ENCODE results near the gene TNFAIP8L2. TPM values are rescaled to one million over a fixed set of nuclear protein-coding genes. Genes with fewer than 3 reads are reported as not detected.
A peak's percentile ranks its signal among the peaks of the same experiment; 100 is the strongest.

Gene TNFAIP8L2
- total and polyA plus RNA-seq, 10 donors = 26.3 to 63.4 (median 44.7) TPM

DNA sequence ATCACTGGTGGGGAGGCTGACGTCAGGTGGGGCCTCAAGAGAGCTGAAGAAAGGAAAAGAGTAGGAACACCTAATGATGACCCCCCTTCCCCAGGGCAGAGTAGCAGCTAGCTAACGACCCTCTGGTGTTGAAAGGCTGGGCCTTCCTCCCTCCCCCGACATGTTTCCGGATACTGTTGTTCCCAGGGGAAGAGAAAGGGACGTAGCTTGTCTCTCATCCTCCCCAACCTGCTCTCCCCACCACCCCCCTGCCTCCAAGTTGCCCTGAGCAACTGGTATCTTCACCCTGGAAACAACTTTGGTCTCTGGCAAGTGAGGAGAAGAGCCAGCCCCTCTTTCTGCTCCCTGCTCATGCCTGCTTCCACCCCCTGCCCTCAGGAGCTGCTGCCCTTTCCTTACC, 12.5 kb upstream of the TNFAIP8L2 start:
- Histone ChIP-seq H3K36me3 (no peaks in the 10 kb centered on the region), H3K4me3 (no peak overlapping the region), H3K27ac (no peak overlapping the region), H3K9me3 (no peaks in the 10 kb centered on the region), H3K27me3 (replicated peaks in 1 of 7) (peaks cover 0 to 18% (median 8%) of the 10 kb centered on the region in 7 donors), H3K4me1 (peaks cover 6 to 42% (median 20%) of the 10 kb centered on the region in 6 donors)
- DNase-seq = no peak
- TF ChIP-seq POLR2A (IDR thresholded peaks at IDR 0.05) (no peak), POLR2AphosphoS5 (IDR thresholded peaks at IDR 0.05) (no peak)
- TF ChIP-seq, protein P1, sequence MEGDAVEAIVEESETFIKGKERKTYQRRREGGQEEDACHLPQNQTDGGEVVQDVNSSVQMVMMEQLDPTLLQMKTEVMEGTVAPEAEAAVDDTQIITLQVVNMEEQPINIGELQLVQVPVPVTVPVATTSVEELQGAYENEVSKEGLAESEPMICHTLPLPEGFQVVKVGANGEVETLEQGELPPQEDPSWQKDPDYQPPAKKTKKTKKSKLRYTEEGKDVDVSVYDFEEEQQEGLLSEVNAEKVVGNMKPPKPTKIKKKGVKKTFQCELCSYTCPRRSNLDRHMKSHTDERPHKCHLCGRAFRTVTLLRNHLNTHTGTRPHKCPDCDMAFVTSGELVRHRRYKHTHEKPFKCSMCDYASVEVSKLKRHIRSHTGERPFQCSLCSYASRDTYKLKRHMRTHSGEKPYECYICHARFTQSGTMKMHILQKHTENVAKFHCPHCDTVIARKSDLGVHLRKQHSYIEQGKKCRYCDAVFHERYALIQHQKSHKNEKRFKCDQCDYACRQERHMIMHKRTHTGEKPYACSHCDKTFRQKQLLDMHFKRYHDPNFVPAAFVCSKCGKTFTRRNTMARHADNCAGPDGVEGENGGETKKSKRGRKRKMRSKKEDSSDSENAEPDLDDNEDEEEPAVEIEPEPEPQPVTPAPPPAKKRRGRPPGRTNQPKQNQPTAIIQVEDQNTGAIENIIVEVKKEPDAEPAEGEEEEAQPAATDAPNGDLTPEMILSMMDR (IDR thresholded peaks at IDR 0.05 in 8 of 11, conservative IDR thresholded peaks at IDR 0.05 in 3 of 11) = no peak
- 55 to 79% (median 66%) methylated on average over 4 to 5 of the region's 5 CpGs for WGBS, 5 donors
- intact Hi-C loops (cut with DNase I; ENCODE audit: low total_unique reads) = no loop called here

DNA sequence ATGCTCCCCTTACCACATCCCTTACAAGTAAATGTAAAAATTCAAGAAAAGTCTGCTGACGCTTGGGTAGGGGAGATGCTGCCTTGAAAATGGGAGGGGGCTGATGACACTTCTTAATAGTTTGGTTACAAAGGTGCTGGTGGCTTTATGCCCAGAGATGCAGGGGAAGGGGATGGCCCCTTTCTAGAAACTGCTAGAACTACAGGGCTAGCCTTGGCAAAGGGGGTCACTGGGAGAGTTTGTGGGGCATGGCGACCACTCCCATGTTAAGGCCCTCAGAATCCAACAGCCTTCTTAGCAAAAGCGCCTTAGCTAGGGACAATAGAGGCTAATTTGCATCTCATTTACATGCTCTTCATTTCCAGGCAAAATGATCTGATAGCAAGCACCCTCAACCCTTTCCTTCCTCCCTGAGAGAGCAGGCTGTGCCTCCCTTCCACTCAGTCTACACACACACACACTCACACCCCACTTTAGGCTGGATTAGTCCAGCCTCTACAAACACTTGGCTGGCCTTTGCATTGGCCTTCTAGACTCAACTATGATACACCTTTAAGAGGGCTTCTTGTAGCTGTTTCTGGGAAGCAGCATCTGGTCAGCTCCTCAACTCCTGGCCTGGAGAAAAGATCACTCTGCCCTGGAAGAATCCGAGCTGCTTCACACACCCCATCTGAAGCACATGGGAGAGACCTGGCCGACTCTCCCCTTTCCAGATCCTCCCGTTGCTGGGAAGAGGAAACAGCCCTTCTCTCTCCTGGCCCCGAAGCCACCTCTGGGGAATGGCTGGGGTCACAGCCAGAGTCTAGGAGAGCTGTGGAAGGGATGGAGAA, 11.8 kb upstream of the TNFAIP8L2 start:
- Histone ChIP-seq H3K27me3 (replicated peaks in 1 of 7) (peaks cover 0 to 18% (median 8%) of the 10 kb centered on the region in 7 donors), H3K9me3 (no peaks in the 10 kb centered on the region), H3K4me1 (peaks cover 6 to 42% (median 20%) of the 10 kb centered on the region in 6 donors), H3K36me3 (no peaks in the 10 kb centered on the region), H3K27ac (no peak overlapping the region), H3K4me3 (peak overlapping the region in 2 of 8 donors; percentile 87 to 89)
- intact Hi-C loops (cut with DNase I; ENCODE audit: low total_unique reads) = no loop called here
- DNase-seq = no peak
- TF ChIP-seq POLR2AphosphoS5 (IDR thresholded peaks at IDR 0.05) (no peak), POLR2A (IDR thresholded peaks at IDR 0.05) (no peak)
- TF ChIP-seq, protein P1 (IDR thresholded peaks at IDR 0.05 in 8 of 11, conservative IDR thresholded peaks at IDR 0.05 in 3 of 11) = no peak
- 73 to 82% (median 78%) methylated on average over 7 of the region's 7 CpGs for WGBS, 5 donors

DNA sequence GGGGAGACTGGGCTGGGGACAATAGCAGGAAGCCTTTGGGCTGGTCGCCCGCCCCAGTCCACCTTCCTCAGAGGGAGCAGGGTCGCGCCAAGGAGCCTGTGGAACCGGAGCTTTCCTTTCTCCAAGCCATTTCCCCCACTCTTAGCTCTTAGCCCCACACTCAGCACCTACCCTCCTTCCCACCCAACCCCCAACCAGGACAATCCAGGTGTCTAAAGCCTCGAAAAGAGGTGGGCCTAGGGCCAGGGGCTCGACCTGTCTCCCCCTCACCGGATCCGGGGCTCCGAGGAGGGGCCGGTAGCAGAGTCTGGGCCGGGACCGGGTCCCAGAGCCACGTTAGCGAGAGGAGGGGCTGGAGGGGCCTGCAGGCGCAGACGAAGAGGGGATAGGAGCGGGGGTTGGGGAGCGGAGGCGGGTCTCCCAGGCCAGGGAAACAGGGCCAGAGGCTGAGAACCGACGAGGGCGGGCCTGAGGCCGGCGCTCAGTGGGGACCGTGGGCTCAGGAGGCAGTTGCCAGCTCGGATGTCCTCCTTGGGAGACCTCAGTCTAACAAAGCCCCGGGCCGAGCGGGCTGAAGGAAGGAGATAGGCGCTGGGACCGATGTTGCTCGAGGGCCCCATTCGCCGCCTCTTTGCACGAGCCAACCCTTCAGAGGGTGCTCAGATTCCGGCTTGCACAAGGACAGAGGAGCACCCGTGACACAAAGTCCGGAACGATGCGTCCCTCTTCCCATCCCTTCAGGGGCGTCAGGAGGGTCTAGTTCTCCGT, 11.0 kb upstream of the TNFAIP8L2 start:
- peak overlapping the region in 2 of 8 donors; percentile 68 to 78 for H3K27ac ChIP-seq
- peaks cover 6 to 42% (median 20%) of the 10 kb centered on the region in 6 donors for H3K4me1 ChIP-seq
- no peaks in the 10 kb centered on the region for H3K36me3 ChIP-seq
- no peaks in the 10 kb centered on the region for H3K9me3 ChIP-seq
- WGBS, 5 donors = 26 to 45% (median 30%) methylated on average over 27 to 43 of the region's 43 CpGs
- peak overlapping the region; percentile 64 to 90 (median 80) for H3K4me3 ChIP-seq
- TF ChIP-seq, protein P1 (IDR thresholded peaks at IDR 0.05 in 8 of 11, conservative IDR thresholded peaks at IDR 0.05 in 3 of 11) = no peak
- TF ChIP-seq POLR2A (IDR thresholded peaks at IDR 0.05) (no peak), POLR2AphosphoS5 (IDR thresholded peaks at IDR 0.05) (no peak)
- intact Hi-C loops (cut with DNase I; ENCODE audit: low total_unique reads) = no loop called here
- H3K27me3 ChIP-seq (replicated peaks in 1 of 7) = peaks cover 0 to 18% (median 8%) of the 10 kb centered on the region in 7 donors
- DNase-seq = peak; percentile 79

DNA sequence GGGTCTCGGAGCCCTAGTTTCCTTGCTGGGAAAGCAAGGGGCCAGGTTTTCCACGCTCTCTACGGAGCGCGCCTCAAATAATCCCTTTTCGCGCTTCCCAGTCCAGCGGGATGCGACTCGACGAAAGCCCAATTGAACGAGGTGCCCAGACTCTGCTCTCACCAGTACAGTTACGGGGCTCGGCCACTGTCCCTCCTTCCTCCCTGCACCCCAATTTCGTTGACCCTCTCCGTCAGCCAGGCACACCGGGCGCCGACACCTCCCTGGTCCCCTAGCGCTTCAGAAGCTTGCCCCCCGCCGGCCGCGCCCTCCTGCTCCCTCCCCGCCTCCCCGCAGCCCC, 10.4 kb upstream of the TNFAIP8L2 start:
- intact Hi-C loops (cut with DNase I; ENCODE audit: low total_unique reads) = no loop called here
- no peak for DNase-seq
- H3K9me3 ChIP-seq = no peaks in the 10 kb centered on the region
- TF ChIP-seq, protein P1 (IDR thresholded peaks at IDR 0.05 in 8 of 11, conservative IDR thresholded peaks at IDR 0.05 in 3 of 11) = no peak
- no peak for TF ChIP-seq POLR2A (IDR thresholded peaks at IDR 0.05)
- no peak for TF ChIP-seq POLR2AphosphoS5 (IDR thresholded peaks at IDR 0.05)
- H3K27me3 ChIP-seq (replicated peaks in 1 of 7) = peaks cover 0 to 18% (median 8%) of the 10 kb centered on the region in 7 donors
- peak overlapping the region in 7 of 8 donors; percentile 48 to 78 (median 68) for H3K27ac ChIP-seq
- peaks cover 6 to 42% (median 20%) of the 10 kb centered on the region in 6 donors for H3K4me1 ChIP-seq
- peak overlapping the region; percentile 64 to 90 (median 80) for H3K4me3 ChIP-seq
- H3K36me3 ChIP-seq = no peaks in the 10 kb centered on the region
- 0 to 3% (median 1%) methylated on average over 15 to 26 of the region's 26 CpGs for WGBS, 5 donors

Data from spleen (tissue), 11 donors.